ENCODE measurements around the gene PSKH1.
A peak's percentile ranks its signal among the peaks of the same experiment; 100 is the strongest.

Gene PSKH1

DNA sequence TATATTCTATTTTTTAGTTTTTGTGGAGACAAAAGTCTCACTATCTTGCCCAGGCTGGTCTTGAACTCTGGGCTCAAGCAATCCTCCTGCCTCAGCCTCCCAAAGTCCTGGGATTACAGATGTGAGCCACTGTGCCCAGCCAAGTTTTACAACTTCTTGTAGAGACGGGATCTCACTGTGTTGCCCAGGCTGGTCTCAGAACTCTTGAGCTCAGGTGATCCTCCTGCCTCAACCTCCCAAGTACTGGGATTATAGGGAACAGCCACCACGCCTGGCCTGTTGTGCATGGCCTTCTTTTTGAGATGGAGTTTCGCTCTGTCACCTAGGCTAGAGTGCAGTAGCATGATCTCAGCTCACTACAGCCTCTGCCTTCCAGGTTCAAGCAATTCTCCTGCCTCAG is 39.4 kb upstream of the PSKH1 start:
- no peak for ATAC-seq
- TF ChIP-seq GLIS3 (CRISPR knock-in tag; IDR thresholded peaks at IDR 0.05), result no peak
- TF ChIP-seq TCF4 (CRISPR knock-in tag; IDR thresholded peaks at IDR 0.05; ENCODE audit: borderline replicate concordance), result no peak

DNA sequence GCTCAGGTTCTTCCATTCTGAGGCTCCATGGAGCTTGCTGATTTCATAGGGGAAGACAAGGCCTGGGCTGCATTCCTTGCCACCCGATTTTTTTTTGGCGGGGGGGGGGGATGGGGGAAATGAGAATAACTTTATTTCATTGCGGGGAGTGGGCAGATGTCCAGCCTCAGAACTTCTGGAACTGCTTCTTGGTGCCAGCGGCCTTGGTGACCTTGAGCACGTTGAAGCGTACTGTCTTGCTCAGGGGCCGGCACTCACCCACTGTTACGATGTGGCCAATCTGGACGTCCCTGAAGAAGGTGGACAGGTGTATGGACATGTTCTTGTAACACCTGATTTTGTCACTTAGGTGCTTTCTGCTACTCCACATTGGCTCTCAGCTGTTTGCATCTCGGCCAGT is 37.3 kb upstream of the PSKH1 start:
- ATAC-seq, result no peak
- TF ChIP-seq ZC3H10 (CRISPR knock-in tag; IDR thresholded peaks at IDR 0.05) (no peak), ZFP30 (CRISPR knock-in tag; IDR thresholded peaks at IDR 0.05) (no peak), ARNTL (CRISPR knock-in tag; IDR thresholded peaks at IDR 0.05; ENCODE audit: borderline replicate concordance, low read depth) (no peak), ZNF8 (CRISPR knock-in tag; IDR thresholded peaks at IDR 0.05) (no peak), OSR1 (CRISPR knock-in tag; IDR thresholded peaks at IDR 0.05) (no peak)
- TF ChIP-seq, protein P1, sequence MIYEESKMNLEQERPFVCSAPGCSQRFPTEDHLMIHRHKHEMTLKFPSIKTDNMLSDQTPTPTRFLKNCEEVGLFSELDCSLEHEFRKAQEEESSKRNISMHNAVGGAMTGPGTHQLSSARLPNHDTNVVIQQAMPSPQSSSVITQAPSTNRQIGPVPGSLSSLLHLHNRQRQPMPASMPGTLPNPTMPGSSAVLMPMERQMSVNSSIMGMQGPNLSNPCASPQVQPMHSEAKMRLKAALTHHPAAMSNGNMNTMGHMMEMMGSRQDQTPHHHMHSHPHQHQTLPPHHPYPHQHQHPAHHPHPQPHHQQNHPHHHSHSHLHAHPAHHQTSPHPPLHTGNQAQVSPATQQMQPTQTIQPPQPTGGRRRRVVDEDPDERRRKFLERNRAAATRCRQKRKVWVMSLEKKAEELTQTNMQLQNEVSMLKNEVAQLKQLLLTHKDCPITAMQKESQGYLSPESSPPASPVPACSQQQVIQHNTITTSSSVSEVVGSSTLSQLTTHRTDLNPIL (CRISPR knock-in tag; IDR thresholded peaks at IDR 0.05; ENCODE audit: low read depth), result no peak
- TF ChIP-seq, protein P2, sequence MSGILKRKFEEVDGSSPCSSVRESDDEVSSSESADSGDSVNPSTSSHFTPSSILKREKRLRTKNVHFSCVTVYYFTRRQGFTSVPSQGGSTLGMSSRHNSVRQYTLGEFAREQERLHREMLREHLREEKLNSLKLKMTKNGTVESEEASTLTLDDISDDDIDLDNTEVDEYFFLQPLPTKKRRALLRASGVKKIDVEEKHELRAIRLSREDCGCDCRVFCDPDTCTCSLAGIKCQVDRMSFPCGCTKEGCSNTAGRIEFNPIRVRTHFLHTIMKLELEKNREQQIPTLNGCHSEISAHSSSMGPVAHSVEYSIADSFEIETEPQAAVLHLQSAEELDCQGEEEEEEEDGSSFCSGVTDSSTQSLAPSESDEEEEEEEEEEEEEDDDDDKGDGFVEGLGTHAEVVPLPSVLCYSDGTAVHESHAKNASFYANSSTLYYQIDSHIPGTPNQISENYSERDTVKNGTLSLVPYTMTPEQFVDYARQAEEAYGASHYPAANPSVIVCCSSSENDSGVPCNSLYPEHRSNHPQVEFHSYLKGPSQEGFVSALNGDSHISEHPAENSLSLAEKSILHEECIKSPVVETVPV (CRISPR knock-in tag; IDR thresholded peaks at IDR 0.05), result no peak

DNA sequence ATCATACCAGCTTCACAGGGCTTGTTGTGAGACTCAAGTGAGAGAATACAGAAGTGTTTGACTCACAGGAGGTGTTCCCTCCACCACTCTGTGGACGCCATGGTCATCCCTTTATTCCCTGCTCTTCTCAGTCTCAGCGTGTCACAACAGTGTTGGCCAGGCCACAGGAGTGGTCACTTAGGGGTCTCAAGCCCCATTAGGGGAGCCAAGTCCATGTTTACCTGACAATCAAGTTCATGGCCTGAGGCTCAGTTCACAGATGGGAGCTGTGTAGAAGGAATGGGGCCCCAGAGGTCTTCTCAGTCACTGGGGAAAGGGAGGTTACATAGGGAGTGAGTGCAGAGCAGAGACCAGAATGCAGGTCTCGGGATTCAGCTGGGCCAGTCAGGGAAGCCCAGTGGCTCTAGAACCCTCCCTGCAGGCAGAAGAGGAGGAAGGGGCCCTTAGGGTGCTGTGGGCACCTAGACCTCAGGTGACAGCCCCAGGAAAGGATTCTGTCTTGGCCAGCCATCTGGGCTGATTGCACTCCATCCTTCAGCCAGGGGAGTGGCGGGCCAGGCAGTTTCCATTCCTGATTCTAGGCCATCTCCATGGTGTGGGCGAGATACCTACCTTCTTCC is 36.0 kb upstream of the PSKH1 start:
- no peak for ATAC-seq

DNA sequence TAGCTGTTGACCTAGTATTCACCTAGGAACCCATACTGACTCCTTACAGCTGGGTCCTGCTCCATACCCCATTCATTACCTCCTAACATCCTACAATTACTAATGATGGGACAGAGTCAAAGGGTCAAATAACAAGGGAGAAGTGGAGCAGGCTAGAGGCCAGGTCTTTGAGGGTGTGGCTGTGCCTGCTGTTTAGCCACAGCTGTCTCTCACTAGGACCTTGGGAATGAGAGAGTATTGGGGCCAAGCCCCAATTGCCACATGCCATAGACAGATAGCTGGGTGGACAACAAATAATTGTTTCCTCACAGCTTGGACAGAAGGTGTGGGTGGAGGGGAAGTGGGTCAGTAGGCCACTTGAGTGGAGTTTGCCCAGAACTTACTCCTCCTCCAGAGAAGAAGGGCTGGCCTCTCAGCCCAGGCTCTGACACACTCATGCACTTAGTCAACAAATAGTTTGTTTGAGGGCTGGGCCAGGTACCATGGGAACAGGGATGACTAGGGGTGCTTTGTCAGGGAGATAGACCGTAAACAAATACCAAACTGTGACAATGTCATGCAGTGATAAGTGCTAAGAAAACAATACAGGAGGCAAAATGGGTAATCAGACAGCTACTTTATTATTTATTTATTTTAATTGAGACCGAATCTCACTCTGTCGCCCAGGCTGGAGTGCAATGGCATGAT is 35.4 kb upstream of the PSKH1 start:
- no peak for TF ChIP-seq ISL1 (CRISPR knock-in tag; IDR thresholded peaks at IDR 0.05)
- no peak for TF ChIP-seq GLIS3 (CRISPR knock-in tag; IDR thresholded peaks at IDR 0.05)
- no peak for TF ChIP-seq ZNF565 (CRISPR knock-in tag; conservative IDR thresholded peaks at IDR 0.05; ENCODE audit: low read depth)
- no peak for TF ChIP-seq ZFP3 (CRISPR knock-in tag; IDR thresholded peaks at IDR 0.05)
- TF ChIP-seq SNAI2 (CRISPR knock-in tag; IDR thresholded peaks at IDR 0.05), result no peak
- TF ChIP-seq ZNF8 (CRISPR knock-in tag; IDR thresholded peaks at IDR 0.05), result no peak
- TF ChIP-seq CSDC2 (CRISPR knock-in tag; IDR thresholded peaks at IDR 0.05), result no peak
- TF ChIP-seq TCF4 (CRISPR knock-in tag; IDR thresholded peaks at IDR 0.05; ENCODE audit: borderline replicate concordance), result no peak
- no peak for TF ChIP-seq ZC3H10 (CRISPR knock-in tag; IDR thresholded peaks at IDR 0.05)
- TF ChIP-seq OSR1 (CRISPR knock-in tag; IDR thresholded peaks at IDR 0.05), result no peak
- no peak for TF ChIP-seq RARB (CRISPR knock-in tag; IDR thresholded peaks at IDR 0.05)
- TF ChIP-seq, protein P3, sequence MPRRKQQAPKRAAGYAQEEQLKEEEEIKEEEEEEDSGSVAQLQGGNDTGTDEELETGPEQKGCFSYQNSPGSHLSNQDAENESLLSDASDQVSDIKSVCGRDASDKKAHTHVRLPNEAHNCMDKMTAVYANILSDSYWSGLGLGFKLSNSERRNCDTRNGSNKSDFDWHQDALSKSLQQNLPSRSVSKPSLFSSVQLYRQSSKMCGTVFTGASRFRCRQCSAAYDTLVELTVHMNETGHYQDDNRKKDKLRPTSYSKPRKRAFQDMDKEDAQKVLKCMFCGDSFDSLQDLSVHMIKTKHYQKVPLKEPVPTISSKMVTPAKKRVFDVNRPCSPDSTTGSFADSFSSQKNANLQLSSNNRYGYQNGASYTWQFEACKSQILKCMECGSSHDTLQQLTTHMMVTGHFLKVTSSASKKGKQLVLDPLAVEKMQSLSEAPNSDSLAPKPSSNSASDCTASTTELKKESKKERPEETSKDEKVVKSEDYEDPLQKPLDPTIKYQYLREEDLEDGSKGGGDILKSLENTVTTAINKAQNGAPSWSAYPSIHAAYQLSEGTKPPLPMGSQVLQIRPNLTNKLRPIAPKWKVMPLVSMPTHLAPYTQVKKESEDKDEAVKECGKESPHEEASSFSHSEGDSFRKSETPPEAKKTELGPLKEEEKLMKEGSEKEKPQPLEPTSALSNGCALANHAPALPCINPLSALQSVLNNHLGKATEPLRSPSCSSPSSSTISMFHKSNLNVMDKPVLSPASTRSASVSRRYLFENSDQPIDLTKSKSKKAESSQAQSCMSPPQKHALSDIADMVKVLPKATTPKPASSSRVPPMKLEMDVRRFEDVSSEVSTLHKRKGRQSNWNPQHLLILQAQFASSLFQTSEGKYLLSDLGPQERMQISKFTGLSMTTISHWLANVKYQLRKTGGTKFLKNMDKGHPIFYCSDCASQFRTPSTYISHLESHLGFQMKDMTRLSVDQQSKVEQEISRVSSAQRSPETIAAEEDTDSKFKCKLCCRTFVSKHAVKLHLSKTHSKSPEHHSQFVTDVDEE (CRISPR knock-in tag; IDR thresholded peaks at IDR 0.05), result no peak
- no peak for TF ChIP-seq PPARA (CRISPR knock-in tag; IDR thresholded peaks at IDR 0.05; ENCODE audit: borderline replicate concordance)
- TF ChIP-seq BACH2 (CRISPR knock-in tag; IDR thresholded peaks at IDR 0.05; ENCODE audit: borderline replicate concordance), result no peak
- ATAC-seq, result peak; percentile 94

More for the DNA sequence above, 36.0 kb upstream of the PSKH1 start:
- TF ChIP-seq TCF4 (CRISPR knock-in tag; IDR thresholded peaks at IDR 0.05; ENCODE audit: borderline replicate concordance) (no peak), CSDC2 (CRISPR knock-in tag; IDR thresholded peaks at IDR 0.05) (no peak), OSR1 (CRISPR knock-in tag; IDR thresholded peaks at IDR 0.05) (no peak), SNAI2 (CRISPR knock-in tag; IDR thresholded peaks at IDR 0.05) (no peak), BACH2 (CRISPR knock-in tag; IDR thresholded peaks at IDR 0.05; ENCODE audit: borderline replicate concordance) (no peak), ESRRG (CRISPR knock-in tag; IDR thresholded peaks at IDR 0.05) (no peak), ZNF70 (CRISPR knock-in tag; IDR thresholded peaks at IDR 0.05) (no peak), GLIS3 (CRISPR knock-in tag; IDR thresholded peaks at IDR 0.05) (no peak), ZNF565 (CRISPR knock-in tag; conservative IDR thresholded peaks at IDR 0.05; ENCODE audit: low read depth) (no peak), ARNTL (CRISPR knock-in tag; IDR thresholded peaks at IDR 0.05; ENCODE audit: borderline replicate concordance, low read depth) (no peak), RARB (CRISPR knock-in tag; IDR thresholded peaks at IDR 0.05) (no peak), ZNF8 (CRISPR knock-in tag; IDR thresholded peaks at IDR 0.05) (no peak), ZFP30 (CRISPR knock-in tag; IDR thresholded peaks at IDR 0.05) (no peak), ZC3H10 (CRISPR knock-in tag; IDR thresholded peaks at IDR 0.05) (no peak), ISL1 (CRISPR knock-in tag; IDR thresholded peaks at IDR 0.05) (no peak)
- TF ChIP-seq, protein P4, sequence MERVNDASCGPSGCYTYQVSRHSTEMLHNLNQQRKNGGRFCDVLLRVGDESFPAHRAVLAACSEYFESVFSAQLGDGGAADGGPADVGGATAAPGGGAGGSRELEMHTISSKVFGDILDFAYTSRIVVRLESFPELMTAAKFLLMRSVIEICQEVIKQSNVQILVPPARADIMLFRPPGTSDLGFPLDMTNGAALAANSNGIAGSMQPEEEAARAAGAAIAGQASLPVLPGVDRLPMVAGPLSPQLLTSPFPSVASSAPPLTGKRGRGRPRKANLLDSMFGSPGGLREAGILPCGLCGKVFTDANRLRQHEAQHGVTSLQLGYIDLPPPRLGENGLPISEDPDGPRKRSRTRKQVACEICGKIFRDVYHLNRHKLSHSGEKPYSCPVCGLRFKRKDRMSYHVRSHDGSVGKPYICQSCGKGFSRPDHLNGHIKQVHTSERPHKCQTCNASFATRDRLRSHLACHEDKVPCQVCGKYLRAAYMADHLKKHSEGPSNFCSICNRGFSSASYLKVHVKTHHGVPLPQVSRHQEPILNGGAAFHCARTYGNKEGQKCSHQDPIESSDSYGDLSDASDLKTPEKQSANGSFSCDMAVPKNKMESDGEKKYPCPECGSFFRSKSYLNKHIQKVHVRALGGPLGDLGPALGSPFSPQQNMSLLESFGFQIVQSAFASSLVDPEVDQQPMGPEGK (CRISPR knock-in tag; IDR thresholded peaks at IDR 0.05; ENCODE audit: borderline replicate concordance), result no peak
- TF ChIP-seq, protein P1 (CRISPR knock-in tag; IDR thresholded peaks at IDR 0.05; ENCODE audit: low read depth), result no peak
- TF ChIP-seq, protein P5, sequence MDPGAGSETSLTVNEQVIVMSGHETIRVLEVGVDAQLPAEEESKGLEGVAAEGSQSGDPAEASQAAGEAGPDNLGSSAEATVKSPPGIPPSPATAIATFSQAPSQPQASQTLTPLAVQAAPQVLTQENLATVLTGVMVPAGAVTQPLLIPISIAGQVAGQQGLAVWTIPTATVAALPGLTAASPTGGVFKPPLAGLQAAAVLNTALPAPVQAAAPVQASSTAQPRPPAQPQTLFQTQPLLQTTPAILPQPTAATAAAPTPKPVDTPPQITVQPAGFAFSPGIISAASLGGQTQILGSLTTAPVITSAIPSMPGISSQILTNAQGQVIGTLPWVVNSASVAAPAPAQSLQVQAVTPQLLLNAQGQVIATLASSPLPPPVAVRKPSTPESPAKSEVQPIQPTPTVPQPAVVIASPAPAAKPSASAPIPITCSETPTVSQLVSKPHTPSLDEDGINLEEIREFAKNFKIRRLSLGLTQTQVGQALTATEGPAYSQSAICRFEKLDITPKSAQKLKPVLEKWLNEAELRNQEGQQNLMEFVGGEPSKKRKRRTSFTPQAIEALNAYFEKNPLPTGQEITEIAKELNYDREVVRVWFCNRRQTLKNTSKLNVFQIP (CRISPR knock-in tag; IDR thresholded peaks at IDR 0.05; ENCODE audit: borderline replicate concordance, low read depth), result no peak
